NCI-H187 treated with DMSO at 0.1 percent for 48 hours (cell line): Measurements from ENCODE around the gene KCNIP2.
A peak's percentile ranks its signal among the peaks of the same experiment; 100 is the strongest.
"Not testable (repeated sequence)": the region's sequence is repeated elsewhere in the genome, so short reads cannot be mapped to it uniquely, and the experiment has no call there.

Source experiments
- DNase-seq: peaks from one replicate; lab custom pipeline; 2025; lab: John Stamatoyannopoulos, UW

KCNIP2 gene

DNA sequence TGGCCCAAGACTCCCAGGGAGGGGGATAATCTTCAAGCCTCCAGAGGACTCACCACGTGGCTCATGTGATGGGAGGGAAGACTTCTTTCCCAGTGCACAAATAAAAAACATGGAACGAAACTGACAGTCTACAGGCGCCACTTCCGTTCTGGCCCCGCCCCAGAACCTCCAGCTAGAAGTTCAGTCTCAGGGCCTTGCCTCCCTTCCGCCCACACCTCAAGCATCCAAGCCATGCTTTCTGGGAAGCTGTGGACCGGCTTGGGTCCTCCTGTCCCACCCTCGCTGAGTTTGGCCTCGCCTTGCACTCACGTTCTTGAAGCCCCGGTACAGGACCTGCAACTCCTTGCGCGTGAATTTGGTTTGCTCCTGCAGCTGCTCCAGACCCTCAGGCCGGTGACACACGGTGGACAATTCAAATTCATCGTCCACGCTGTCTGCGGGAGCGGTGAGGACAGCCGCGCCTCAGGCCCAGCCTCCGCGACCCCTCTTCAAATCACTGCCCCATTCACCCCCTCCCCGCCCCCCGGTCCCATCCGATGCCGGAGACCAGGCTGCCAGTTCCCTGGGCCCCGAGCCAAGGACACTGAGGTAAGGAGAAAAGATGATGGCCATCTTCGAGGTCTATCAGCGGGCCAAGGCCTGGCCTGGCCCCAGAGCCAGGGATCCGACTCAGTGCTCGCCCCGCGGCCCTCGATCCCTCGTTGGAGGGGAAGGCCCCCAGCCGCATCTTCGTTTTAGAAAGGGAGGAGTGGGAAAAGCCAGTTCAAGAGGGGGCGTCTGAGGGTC is 14.6 kb downstream of the KCNIP2 start:
- DNase-seq = no peak

DNA sequence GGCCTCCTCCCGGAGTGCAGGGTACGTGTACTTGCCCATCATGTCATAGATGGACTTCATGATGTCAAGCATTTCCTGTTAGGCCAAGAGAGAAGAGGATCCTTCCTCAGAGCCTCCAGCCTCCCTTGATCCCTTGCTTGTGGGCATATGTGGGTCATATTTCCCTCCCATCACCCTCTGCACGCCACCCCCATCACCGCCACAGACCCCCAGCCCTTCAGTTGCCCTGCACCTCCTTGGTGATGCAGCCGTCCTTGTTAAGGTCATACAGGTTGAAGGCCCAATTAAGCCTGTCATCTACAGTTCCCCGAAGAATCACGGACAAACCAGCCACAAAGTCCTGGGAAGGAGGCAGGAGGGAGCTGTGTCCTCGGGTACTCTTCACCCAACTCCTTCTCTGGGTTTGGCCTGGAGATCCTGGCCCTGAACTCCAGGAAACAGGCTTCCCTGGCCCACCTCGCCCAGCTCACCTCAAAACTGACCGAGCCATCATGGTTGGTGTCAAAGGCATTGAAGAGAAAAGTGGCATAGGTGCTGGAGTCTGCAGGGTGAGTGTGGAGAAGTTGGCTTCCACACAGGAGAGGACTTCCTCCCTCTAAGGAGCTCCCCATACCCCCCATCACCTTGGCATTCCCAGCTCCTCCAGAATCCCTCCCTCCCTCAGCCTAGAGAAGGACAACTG is 15.5 kb downstream of the KCNIP2 start:
- DNase-seq = no peak

DNA sequence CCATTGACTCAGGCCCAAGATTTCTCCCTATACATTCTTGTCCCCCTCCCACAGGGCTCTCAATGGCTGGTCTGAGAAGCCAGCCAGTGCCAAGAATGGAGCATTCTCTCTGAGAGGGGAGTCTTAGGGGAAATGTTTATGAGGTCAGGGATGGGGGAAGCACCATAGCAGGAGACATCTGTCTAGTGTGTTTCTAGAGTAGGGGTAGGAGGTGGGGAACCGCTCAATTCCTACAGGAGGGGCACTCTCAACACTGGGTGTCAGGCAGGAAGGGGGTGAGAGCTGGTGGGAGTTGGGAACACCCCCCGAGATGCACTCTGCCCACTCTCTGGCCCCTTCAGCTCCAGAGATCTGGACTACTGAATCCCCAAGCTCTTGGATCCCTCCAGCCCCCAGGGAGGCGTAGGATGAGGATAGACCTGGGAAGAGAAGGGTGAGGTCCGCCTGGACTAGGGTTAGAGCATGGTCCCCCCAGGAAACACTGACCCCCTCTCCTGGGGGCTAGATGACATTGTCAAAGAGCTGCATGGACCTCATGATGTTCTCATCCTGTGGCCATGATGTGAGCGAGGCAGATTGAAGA is 16.7 kb downstream of the KCNIP2 start:
- no peak for DNase-seq

DNA sequence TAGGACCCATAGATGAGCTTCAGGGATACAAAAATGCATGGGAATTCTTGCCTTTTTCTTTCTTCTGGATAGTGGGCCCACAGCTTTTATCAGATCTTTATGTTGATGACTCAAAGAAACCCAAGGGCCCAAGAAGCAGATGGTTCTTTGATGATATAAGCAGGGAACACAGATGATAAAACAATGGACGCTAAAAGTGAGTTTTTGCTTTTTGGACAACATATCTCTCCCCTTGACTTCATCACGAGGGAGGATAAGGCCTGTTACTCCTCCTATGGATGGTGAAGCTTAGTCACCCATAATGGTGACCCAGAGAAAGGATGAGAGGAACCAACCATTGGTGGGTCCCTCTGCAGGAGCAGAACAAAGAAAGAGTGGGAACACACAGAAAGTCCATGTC is 18.9 kb downstream of the KCNIP2 start:
- no peak for DNase-seq

DNA sequence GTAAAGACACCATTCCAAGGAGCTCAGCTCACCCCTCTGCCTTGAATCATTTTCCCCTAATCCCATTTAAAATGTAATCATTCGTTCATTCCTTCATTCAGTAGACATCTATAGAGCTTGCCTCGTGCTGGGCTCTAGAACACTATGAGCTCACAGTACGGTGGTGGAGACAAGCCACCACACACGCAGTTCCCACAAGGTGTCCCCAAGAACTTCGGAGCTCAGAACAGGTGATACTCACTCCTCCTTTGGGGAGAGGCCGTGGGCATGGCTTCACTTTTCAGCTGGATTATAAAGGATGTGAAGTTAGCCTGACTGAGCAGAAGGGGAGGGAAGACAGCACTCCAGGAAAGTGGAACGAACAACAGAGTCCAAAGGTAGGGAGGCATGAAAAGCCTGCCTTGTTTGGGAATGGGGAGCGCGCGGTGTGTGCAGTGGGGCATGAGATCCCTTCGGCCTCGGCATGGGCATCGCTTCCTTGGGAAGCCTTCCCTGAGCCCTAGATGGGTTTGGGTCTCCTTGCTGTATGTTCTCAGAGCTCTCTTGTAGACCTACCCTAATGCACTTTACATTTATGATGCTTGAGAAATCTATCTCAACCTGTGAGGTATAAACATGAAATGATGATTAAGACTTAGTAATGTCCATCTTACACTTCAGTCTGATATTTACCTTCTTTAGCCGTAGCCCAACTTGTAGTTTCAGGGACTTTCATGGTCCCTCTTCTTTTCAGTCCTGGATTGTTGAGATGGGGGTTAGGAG is 24.5 kb downstream of the KCNIP2 start:
- no peak for DNase-seq

DNA sequence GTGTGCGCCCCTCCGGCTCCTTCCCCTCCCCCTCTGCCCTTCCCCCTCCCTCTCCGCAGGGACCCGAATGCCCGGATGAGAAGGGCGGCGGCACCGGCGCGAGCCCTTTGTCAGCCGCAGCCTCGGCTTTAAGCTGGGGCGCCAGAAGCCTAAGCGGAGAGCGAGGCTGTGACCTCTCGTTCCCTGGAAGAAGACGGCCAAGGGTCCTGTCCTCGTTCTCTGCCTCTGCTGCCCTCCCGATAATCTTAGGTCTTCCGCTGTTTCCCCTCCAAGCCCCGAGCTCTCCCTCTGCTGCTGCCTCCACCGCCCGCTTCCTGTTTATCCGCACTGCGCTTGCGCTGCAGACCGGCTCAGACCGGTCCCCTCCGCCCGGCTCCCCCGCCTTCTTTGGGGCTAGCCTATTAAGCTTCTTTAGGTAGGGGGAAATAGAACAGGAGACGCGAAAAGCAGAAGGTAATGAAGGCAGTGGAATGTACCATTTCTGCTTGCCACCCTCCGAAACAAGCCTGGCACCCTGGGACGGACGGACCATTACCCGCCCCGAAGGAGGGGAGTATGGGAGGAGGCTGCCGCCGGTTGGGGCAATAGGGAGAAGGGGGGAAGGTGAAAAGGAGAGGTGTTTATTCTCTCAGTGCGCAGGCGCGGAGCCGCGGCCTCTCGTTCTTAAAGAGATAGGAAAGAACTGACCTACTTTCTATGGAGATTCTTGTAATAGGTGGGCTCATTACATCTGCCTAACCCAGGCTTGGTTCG is 25.3 kb downstream of the KCNIP2 start, which contains the start of gene OGA:
Gene OGA (minus strand): TSS at position 326 of the 753 bp plus-strand sequence. CDS start 422 bp downstream, outside the sequence.
- peak; percentile 85 for DNase-seq

DNA sequence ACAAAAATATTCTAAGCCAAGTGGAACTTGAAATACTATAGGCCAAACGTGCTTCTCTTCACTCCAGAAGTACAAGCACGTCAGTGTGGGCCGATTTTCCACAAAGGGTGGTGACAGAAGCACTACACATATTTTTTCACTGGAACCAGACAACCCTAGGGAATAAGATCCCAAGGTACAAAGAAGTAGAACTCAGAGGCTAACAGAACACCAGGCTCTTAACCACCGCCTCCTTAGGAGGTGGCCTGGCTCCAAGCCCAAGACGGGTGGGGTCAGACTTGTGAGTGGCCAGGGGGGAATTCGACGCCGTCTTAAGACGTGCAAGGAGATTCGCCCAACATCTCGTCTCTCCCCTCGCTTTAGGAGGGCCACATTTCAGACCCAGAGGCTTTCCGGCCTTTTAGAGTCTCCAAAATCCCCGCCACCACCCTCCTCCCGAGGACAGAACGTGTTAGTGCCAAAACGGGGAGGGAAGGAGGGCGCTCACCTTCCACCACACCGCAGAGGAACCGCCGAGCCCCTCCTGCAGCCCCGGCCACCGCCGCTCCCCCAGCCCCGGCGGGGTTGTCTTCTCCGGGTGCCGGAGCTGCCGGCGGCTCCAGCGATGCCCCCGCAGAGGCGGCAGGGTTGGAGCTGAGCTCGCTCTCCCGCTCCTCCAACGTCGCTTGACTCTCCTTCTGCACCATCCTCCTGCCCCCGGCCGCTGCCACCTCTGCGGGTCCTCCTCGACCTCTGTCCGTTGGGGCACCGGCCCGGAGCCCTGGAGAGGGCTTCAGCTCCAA is 26.1 kb downstream of the KCNIP2 start:
- no peak for DNase-seq

DNA sequence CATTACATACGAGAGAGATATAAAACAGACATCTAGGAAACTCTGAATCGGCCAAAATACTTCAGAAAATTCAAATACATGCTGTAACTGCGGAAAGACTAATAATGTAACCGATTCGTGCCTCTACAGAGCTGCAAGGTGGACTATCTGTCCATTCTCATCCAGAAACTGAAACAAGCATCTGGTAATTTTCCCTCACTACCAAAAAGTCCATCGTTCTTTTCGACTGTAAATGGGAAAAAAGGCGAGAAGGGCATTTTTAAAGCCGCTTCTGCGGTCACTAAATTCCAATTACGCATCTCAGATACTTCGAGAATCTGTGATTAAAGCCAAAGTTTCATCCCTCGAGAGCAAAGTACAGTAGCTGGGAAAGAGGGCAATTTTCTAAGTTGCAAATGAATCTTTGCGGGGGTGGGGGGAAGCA is 26.7 kb downstream of the KCNIP2 start:
- DNase-seq = no peak

DNA sequence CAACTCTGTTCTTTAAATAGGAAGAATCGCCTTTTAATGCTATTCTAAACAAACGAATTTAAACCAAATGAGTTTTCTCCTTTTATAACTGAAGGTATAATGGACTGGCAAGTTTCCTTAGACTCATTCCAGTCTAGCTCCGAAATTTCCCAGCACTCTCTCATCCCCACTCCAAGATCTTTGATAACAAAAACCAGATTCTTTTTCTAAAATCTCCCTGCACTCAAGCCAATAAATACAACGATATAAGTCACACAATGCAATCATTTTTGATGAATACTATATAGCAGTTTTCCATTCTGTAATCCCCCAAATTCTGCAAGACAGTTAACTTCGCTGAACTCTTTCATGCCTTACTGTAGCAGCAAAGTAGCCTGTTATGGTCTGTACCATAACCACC is 27.2 kb downstream of the KCNIP2 start:
- DNase-seq = no peak

DNA sequence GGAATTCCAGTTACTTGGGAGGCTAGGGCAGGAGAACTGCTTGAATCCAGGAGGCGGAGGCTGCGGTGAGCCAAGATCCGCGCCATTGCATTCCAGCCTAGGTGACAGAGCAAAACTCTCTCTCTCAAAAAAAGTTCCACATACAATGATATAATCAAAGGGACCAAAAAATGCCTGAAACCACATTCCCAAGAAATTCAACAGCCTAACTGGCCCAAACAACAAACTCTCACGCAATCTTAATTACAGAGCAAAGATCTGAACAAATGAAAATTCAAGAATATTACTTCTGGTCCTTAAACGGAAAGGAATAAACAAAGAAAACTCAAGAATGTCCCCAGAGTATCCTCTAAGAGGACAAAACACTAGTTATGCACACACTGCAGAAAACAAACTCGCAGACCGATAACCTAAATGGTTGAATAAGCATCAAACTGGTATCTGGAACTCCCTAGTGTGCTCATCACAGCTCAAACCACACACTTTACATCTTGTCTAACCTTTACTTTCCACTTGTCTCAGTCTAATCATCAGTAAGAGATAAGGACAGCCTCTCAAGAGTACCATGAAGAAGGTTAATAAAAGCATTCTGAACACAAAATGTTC is 29.0 kb downstream of the KCNIP2 start:
- peak; percentile 20 for DNase-seq

DNA sequence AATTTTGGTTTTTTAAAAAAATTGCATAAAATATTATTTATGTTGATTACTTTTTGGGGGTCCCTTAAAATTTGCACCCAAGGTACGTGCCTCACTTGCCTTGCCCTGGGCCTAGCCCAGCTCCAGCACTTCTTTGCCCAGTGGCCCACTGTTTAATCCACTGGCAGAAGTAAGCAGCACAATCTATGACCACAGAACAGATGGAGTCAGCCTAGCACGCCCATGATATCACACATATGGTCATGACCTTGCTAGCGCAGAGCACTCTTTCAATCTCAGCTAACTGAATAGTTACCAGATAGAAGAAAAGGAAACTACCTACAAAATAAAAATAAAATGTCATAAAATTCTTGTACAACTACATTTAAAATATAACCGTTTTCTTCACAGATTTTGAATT is 31.0 kb downstream of the KCNIP2 start:
- DNase-seq = no peak

DNA sequence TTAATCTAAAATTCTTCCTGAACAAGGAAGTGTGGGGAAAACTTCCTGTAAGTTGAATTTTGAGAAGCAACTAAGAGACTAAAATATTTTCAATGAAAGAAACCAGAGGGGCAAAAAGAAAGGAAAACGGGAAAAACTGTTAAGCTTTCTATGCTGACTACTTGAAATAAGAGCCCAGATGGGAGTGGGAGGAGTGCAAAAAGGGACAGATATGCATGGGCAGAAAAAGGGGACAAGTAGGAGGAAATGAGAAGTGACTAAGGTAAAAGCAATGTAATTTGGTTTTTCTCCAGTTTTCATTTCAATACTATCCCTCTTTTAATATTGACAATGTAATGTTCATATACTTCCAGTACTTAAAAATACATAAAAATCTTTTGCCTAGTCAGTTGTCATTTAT is 36.4 kb downstream of the KCNIP2 start:
- no peak for DNase-seq

DNA sequence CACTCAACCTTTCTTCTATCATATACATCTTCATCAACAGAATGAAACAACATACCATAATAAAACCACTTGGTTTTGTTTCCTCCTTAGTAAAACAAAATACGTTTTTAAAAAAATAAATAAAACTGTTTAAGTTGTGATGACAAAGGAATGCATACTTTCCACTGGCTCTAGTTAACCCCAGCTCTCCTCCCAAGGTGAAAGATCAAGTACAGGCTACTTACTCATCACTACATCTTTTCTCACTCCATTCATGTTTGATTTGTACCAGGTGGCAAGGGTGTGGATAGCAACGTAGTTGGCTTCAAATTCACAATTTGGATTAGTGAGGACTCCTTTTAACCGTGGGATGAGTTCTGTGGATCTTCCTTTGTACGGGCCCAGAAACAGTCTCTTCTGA is 40.1 kb downstream of the KCNIP2 start:
- DNase-seq = no peak

DNA sequence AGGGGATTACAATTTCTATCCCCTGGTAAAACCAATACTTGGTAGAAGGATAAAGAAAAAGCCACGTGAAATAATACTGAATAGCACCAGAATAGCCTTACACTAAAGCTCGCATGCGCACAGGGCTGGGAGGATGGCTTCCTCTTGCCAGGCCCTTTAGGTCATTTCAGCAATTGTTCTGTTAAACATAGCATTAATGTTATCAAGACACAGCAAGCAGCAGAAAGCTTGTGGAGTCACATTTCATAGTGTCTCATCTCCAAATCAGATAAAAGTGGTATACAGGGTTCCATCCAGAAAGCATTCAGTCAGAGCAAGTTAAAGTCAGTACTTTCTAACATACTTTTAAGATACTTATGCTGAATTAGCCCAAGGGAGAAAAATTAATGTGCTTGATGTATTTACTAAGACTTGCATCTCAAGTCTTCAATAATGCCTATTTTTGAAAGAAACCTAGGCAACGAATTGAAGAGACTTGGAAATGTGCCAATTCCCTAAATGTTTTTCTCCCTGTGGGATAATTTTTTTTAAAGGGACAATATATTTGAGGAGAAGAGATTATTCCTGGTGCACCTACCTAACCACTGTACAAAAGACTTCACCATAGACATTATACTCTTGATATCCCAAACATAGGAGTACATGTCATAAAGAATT is 46.1 kb downstream of the KCNIP2 start:
- no peak for DNase-seq

DNA sequence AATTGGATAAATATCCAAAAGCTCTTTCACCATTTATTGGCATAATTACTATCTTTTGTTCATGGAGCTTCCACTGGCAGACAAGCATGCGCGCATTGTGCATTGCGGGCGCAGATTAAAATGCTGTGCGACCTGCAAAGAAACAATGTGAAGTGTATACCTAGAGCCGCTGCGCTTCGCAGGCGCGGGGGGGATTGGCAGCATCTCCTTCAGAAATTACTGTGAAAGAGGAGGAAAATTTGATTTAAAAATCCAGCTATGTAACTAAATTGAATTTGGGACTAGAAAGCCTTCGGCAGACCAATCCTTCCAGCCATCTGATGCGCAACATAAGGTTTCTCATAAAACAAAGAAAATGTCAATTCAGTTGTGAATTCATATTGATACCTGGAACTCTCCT is 50.1 kb downstream of the KCNIP2 start:
- DNase-seq = no peak

DNA sequence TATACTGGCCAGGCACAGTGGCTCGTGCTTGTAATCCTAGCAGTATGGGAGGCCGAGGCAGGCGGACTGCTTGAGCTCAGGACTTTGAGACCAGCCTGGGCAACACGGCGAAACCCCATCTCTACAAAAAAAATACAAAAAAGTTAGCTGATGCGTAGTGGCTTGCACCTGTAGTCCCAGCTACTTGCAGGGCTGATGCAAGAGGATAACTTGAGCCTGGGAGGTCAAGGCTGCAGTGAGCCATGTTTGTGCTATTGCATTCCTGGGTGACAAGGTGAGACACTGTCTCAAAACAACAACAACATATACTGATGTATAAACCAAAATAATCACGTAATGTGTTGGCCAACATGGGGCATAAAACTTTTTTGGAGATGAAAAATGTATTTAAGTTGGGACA is 53.9 kb downstream of the KCNIP2 start:
- no peak for DNase-seq

DNA sequence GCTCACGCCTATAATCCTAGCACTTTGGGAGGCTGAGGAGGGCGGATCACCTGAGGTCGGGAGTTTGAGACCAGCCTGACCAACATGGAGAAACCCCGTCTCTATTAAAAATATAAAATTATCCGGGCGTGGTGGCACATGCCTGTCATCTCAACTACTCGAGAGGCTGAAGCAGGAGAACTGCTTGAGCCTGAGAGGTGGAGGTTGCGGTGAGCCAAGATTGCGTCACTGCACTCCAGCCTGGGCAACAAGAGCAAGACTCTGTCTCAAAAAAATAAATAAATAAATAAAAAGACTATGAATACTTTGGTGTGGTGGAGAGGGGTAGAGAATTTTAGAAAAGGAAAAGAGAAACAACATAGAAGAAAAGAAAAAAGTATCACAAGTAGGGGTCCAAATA is 54.4 kb downstream of the KCNIP2 start:
- DNase-seq = not testable (repeated sequence)

DNA sequence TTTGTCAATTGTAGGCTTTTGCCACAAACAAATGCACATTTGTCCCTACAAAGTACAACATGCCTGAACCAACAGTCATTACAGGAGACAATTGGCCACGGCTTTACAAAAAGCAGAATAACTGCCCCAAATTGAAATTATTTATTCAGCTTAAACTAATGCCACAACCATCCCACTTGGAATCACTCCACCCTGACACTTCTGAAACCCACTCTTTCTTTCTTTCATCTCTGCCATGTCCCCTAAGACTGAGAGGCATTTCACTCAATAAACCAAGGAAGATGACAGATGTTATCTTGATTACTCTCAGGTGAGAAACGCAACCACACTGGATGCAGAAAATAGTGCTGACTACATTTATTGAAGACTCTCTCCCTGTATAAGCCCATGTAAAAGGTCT is 57.8 kb downstream of the KCNIP2 start:
- no peak for DNase-seq

DNA sequence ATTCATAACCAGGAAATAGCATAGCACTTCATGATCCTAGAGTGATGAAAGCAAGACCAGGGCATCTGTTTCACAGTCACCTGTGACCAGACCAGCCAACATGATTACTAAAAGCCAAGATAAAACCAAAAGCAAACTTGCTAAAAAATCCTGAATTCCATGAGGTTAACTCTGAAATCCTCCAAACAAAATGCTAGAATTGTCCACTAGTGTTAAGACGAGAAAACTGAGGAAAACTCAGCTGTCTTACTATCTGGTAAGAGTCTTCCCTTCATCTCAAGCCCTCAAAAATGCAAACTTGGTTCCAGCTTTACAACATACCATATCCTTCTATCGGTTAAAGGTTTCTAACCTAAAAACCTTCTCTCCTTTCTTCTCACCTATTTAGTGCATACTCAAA is 59.0 kb downstream of the KCNIP2 start:
- DNase-seq = no peak

DNA sequence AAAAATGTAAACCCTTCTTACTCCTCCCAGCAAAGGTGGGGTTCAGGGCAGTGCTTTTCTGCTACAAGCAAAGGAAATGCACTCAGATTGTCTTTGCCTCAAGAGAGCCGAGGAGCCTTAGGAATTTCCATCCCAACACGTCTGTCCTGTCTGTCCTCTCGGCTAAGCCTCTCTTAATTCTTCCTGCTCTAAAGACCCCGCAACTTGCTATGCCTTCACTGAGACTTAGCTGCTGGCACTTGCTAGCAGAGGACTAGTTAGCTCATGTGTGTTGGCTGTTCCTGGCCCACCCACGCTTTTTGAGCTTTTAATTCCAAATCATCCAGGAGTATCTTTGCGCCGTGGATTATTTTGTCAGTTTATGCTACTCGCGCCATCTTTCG is 59.9 kb downstream of the KCNIP2 start:
- DNase-seq = no peak
